ENCODE measurements around the gene TMEM209. TPM values are rescaled to one million over a fixed set of nuclear protein-coding genes. Genes with fewer than 3 reads are reported as not detected.
A peak's percentile ranks its signal among the peaks of the same experiment; 100 is the strongest.

TMEM209 gene
- total and polyA plus RNA-seq, 4 donors = 3.8 to 13.7 (median 8.6) TPM

DNA sequence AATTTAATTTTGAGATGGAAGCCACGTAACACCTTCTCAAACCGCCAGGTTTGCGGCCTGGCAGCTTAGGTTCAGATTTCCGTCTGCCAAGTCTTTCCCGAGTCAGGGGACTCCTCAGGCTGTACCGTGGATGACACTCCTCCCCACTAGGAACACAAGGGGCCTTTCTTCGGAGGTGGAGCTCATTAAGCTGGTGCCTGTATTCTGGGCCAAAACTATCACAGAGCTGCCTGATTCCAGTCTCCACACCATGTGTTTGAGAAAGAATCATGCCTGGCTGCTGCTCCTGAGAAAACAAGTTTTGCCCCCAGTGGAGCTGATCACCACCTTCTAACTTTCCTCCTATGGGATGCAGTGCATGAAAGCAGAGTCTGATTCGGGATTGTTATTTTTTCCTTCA, 44.8 kb downstream of the TMEM209 start:
- no peak for ATAC-seq (ENCODE audit: low FRiP score)
- Histone ChIP-seq H3K27ac (ENCODE audit: low read depth in 1 of 2, low read length in 2 of 2) (no peak overlapping the region), H3K4me1 (ENCODE audit: control insufficient read depth in 1 of 2, insufficient read depth in 2 of 2, low read length in 2 of 2) (no peaks in the 10 kb centered on the region), H3K9me3 (ENCODE audit: control insufficient read depth, low read length) (peaks cover 3% of the 10 kb centered on the region), H3K36me3 (ENCODE audit: control insufficient read depth in 1 of 2, insufficient read depth in 2 of 2, low read length in 1 of 2) (peaks cover 4 to 5% of the 10 kb centered on the region in 2 donors), H3K27me3 (ENCODE audit: control insufficient read depth in 1 of 2, insufficient read depth in 2 of 2, low read length in 1 of 2) (no peaks in the 10 kb centered on the region), H3K4me3 (ENCODE audit: low read length in 2 of 2) (no peak overlapping the region)
- WGBS, 2 donors = 86 to 91% methylated on average over 8 of the region's 8 CpGs
- no peak for DNase-seq
- intact Hi-C loops (cut with DNase I) = no loop called here

DNA sequence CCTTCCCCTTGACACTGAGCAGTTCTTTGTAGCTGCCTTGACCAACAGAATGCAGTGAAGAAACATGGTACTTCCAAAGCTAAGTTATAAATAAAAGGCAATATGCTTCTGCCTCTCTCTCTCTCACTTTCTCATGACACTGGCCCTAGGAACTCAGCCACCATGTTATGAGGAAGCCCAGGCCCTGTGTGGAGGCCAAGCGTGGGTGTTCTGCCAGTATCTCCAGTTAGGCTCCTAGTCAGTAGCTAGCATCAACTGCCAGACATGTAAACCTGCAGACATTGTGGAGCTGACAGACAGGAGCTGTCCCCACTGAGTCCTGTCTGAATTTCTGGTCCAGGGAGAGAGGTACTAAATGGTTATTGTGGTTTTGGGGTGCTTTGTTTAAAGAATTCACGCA, 45.2 kb downstream of the TMEM209 start:
- H3K4me3 ChIP-seq (ENCODE audit: low read length in 2 of 2) = no peak overlapping the region
- 95 to 98% methylated on average over 2 of the region's 2 CpGs for whole genome bisulfite sequencing, 2 donors
- intact Hi-C loops (cut with DNase I) = no loop called here
- ATAC-seq (ENCODE audit: low FRiP score) (no peak), DNase-seq (no peak)
- no peaks in the 10 kb centered on the region for H3K4me1 ChIP-seq (ENCODE audit: control insufficient read depth in 1 of 2, insufficient read depth in 2 of 2, low read length in 2 of 2)
- H3K27me3 ChIP-seq (ENCODE audit: control insufficient read depth in 1 of 2, insufficient read depth in 2 of 2, low read length in 1 of 2) = no peaks in the 10 kb centered on the region
- H3K36me3 ChIP-seq (ENCODE audit: control insufficient read depth in 1 of 2, insufficient read depth in 2 of 2, low read length in 1 of 2) = peaks cover 4 to 5% of the 10 kb centered on the region in 2 donors
- no peak overlapping the region for H3K27ac ChIP-seq (ENCODE audit: low read depth in 1 of 2, low read length in 2 of 2)
- H3K9me3 ChIP-seq (ENCODE audit: control insufficient read depth, low read length) = peaks cover 3% of the 10 kb centered on the region

DNA sequence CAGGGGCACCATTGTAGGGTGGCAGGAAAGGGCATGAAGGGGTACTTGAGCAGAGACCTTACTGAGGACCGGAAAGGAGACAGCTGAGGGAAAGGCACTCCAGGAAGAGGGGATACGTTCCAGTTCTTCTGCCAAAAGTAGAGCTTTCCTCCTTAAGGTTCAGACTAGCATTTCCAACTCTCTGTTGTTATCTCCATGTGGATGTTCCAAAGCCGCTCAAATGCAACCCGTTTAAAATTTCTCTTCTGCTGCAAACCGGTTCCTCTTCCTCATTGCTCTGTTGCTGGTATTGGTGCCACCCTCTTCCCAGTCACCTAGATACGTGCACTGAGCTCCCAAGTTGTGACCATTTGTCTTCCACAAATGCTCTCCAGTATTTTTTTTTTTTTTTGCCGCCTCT, 47.5 kb downstream of the TMEM209 start:
- H3K9me3 ChIP-seq (ENCODE audit: control insufficient read depth, low read length) = peaks cover 3% of the 10 kb centered on the region
- H3K4me3 ChIP-seq (ENCODE audit: low read length in 2 of 2) = no peak overlapping the region
- intact Hi-C loops (cut with DNase I) = no loop called here
- no peak for ATAC-seq (ENCODE audit: low FRiP score)
- WGBS, 2 donors = 88 to 93% methylated on average over 7 of the region's 7 CpGs
- no peak for DNase-seq
- no peaks in the 10 kb centered on the region for H3K4me1 ChIP-seq (ENCODE audit: control insufficient read depth in 1 of 2, insufficient read depth in 2 of 2, low read length in 2 of 2)
- H3K36me3 ChIP-seq (ENCODE audit: control insufficient read depth in 1 of 2, insufficient read depth in 2 of 2, low read length in 1 of 2) = peaks cover 0 to 3% of the 10 kb centered on the region in 2 donors
- no peak overlapping the region for H3K27ac ChIP-seq (ENCODE audit: low read depth in 1 of 2, low read length in 2 of 2)
- no peaks in the 10 kb centered on the region for H3K27me3 ChIP-seq (ENCODE audit: control insufficient read depth in 1 of 2, insufficient read depth in 2 of 2, low read length in 1 of 2)

DNA sequence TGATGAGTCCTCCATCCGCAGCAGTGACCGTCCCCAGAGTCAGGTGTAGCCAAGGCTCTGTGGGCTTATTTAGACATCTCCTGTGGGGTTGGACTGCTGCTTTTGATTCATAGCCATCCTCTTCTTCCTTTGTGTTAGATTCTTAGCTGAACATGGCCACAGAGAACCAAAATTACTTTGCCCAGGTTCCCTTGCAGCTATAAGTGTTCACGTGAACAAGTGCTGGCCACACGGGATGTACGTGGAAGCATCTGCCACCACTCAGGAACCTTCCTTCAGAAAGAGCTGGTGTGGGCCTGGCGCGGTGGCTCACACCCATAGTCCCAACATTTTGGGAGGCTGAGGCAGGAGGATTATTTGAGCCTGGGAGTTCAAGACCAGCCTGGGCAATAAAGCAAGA, 49.1 kb downstream of the TMEM209 start:
- no peaks in the 10 kb centered on the region for H3K4me1 ChIP-seq (ENCODE audit: control insufficient read depth in 1 of 2, insufficient read depth in 2 of 2, low read length in 2 of 2)
- no peak overlapping the region for H3K4me3 ChIP-seq (ENCODE audit: low read length in 2 of 2)
- H3K27me3 ChIP-seq (ENCODE audit: control insufficient read depth in 1 of 2, insufficient read depth in 2 of 2, low read length in 1 of 2) = no peaks in the 10 kb centered on the region
- 98% methylated on average over 7 of the region's 7 CpGs for WGBS, 2 donors
- peaks cover 3% of the 10 kb centered on the region for H3K9me3 ChIP-seq (ENCODE audit: control insufficient read depth, low read length)
- H3K27ac ChIP-seq (ENCODE audit: low read depth in 1 of 2, low read length in 2 of 2) = no peak overlapping the region
- H3K36me3 ChIP-seq (ENCODE audit: control insufficient read depth in 1 of 2, insufficient read depth in 2 of 2, low read length in 1 of 2) = no peaks in the 10 kb centered on the region
- ATAC-seq (ENCODE audit: low FRiP score) = no peak
- intact Hi-C loops (cut with DNase I) = no loop called here
- no peak for DNase-seq

DNA sequence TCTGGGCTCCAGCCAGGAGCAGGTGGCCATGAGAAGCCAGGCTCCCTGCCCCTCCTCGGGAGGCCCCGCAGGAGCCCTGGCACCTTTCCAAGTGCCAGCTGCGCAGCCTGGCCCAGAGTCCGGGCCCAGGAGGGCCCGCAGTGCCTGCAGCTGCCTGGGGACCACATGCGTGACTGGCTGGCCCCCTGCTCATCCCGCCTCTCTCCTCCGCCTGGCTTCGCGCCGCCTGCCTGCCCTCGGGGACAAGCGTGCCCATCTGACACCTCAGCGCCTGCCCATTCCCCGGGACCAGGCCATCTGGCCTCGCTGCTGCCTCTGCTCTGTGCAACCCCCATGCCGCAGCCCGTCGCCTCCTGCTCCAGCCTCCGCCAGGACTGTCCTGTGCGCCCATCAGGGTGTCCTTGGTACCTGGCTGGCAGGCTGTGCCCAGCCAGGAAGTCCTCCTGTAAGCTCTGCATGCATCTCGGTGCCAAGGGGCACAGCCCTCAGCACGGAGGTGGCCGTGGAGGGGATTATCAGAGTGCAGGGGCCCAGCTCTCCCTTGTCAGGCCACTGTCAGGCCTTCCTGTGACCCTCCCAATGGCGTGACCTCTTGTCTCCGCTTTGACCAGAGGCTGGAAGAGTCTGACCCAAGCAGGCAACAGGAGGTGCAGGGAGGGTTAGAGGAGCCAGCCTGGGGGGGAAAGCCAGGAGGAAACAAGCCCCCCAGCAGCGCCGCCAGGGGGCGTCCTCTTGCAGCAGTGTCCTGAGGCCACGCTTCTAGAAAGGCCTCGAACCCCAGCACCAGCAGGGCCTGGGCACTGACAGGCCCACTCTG, 50.5 kb downstream of the TMEM209 start:
- no peaks in the 10 kb centered on the region for H3K27me3 ChIP-seq (ENCODE audit: control insufficient read depth in 1 of 2, insufficient read depth in 2 of 2, low read length in 1 of 2)
- H3K27ac ChIP-seq (ENCODE audit: low read depth in 1 of 2, low read length in 2 of 2) = no peak overlapping the region
- ATAC-seq (ENCODE audit: low FRiP score) (no peak), DNase-seq (no peak)
- intact Hi-C loops (cut with DNase I) = no loop called here
- H3K36me3 ChIP-seq (ENCODE audit: control insufficient read depth in 1 of 2, insufficient read depth in 2 of 2, low read length in 1 of 2) = no peaks in the 10 kb centered on the region
- H3K4me1 ChIP-seq (ENCODE audit: control insufficient read depth in 1 of 2, insufficient read depth in 2 of 2, low read length in 2 of 2) = no peaks in the 10 kb centered on the region
- no peak overlapping the region for H3K4me3 ChIP-seq (ENCODE audit: low read length in 2 of 2)
- 67 to 68% methylated on average over 31 of the region's 31 CpGs for WGBS, 2 donors
- peaks cover 3% of the 10 kb centered on the region for H3K9me3 ChIP-seq (ENCODE audit: control insufficient read depth, low read length)

DNA sequence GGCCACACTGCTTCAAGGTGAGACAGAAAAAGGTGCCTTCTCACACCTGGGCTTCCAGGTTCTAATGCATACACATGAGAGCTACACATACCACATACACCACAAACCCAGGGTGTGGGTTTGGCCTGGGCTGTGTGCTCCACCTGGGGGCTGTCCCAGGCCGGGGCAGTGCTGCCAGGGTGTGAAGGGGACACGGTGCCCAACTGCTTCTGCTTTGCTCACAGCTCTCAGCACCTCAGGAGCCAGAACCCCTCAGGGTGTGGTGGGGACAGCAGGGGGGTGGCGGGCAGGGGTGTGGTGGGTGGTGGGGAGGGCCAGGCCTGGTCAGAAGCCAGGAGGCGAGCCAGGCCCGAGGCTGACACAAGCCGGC, 51.1 kb downstream of the TMEM209 start:
- intact Hi-C loops (cut with DNase I) = no loop called here
- Histone ChIP-seq H3K4me3 (ENCODE audit: low read length in 2 of 2) (no peak overlapping the region), H3K27ac (ENCODE audit: low read depth in 1 of 2, low read length in 2 of 2) (no peak overlapping the region), H3K27me3 (ENCODE audit: control insufficient read depth in 1 of 2, insufficient read depth in 2 of 2, low read length in 1 of 2) (no peaks in the 10 kb centered on the region), H3K9me3 (ENCODE audit: control insufficient read depth, low read length) (peaks cover 3% of the 10 kb centered on the region), H3K36me3 (ENCODE audit: control insufficient read depth in 1 of 2, insufficient read depth in 2 of 2, low read length in 1 of 2) (no peaks in the 10 kb centered on the region), H3K4me1 (ENCODE audit: control insufficient read depth in 1 of 2, insufficient read depth in 2 of 2, low read length in 2 of 2) (no peaks in the 10 kb centered on the region)
- 19 to 27% methylated on average over 5 to 6 of the region's 6 CpGs for WGBS, 2 donors
- ATAC-seq (ENCODE audit: low FRiP score) (no peak), DNase-seq (no peak)

DNA sequence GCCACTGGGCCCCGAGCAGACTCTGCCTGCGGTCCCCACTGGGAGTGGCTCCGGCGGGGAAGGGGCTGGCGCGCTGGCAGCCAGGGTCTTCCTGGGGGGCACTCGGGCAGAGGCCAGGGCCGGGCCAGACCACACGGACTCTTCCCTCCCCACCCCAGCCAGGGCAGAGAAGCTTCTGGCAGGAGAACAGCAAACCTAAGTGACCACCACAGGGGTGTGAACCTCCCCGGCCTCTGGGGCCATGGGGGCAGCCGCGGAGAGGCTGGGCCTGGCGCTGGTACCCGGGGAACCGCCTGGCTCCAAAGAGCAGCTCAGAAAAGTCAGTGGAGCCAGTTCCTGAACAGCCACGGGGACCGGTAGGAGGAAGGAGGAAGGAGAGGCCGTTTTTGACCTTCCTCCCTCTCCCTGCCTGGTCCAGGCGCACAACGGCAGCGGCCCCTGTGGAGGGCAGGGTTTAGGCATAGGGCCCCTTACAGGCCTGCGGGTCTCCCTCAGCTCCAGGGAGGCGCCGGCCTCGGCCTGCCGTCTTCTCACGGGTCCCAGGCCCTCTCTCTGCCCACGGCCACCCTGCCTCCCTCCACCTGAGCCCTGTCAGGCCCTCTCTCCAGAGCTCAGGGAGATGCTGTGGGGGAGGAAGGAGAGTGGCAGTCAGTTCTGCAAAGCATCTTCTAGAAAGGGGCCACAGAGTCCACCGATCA, 51.8 kb downstream of the TMEM209 start:
- H3K27me3 ChIP-seq (ENCODE audit: control insufficient read depth in 1 of 2, insufficient read depth in 2 of 2, low read length in 1 of 2) = no peaks in the 10 kb centered on the region
- H3K4me3 ChIP-seq (ENCODE audit: low read length in 2 of 2) = no peak overlapping the region
- H3K36me3 ChIP-seq (ENCODE audit: control insufficient read depth in 1 of 2, insufficient read depth in 2 of 2, low read length in 1 of 2) = no peaks in the 10 kb centered on the region
- WGBS, 2 donors = 76 to 81% methylated on average over 26 to 29 of the region's 29 CpGs
- intact Hi-C loops (cut with DNase I) = no loop called here
- DNase-seq = no peak
- H3K9me3 ChIP-seq (ENCODE audit: control insufficient read depth, low read length) = peaks cover 3% of the 10 kb centered on the region
- peak; percentile 38 for ATAC-seq (ENCODE audit: low FRiP score)
- H3K4me1 ChIP-seq (ENCODE audit: control insufficient read depth in 1 of 2, insufficient read depth in 2 of 2, low read length in 2 of 2) = no peaks in the 10 kb centered on the region
- no peak overlapping the region for H3K27ac ChIP-seq (ENCODE audit: low read depth in 1 of 2, low read length in 2 of 2)

DNA sequence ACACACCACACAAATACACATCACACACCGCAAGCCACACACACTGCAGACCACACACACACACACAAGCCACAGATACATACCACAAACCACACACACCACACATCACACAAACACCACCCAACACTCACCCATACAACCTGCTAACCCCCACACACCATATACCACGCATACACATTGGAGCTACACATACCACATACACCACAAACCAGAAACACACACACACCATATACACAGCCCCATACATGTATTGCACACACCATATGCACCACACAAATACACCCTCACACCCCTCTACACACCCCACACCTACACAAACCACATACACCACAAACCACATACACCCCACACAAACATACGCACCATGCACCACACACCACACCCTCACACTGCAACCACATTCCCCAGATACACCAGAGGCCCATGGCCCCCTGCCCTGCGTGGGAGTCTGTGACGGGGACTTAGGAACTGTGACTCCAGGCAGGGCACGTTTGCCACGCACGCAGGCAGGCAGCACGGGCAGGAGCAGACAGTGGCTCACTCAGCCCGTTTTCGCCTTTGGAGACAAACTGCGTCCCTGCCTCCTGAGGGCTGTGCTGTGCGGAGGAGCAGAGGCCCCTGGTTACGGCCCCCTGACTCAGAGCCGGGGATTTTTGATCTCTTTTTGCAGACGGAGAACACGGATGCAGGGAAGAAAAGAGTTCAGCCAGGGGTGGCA, 52.6 kb downstream of the TMEM209 start:
- DNase-seq = peak in 1 of 2 donors; percentile 75
- H3K27me3 ChIP-seq (ENCODE audit: control insufficient read depth in 1 of 2, insufficient read depth in 2 of 2, low read length in 1 of 2) = no peaks in the 10 kb centered on the region
- WGBS, 2 donors = 69 to 78% methylated on average over 17 of the region's 17 CpGs
- H3K9me3 ChIP-seq (ENCODE audit: control insufficient read depth, low read length) = peaks cover 3% of the 10 kb centered on the region
- no peaks in the 10 kb centered on the region for H3K4me1 ChIP-seq (ENCODE audit: control insufficient read depth in 1 of 2, insufficient read depth in 2 of 2, low read length in 2 of 2)
- no peak overlapping the region for H3K4me3 ChIP-seq (ENCODE audit: low read length in 2 of 2)
- H3K36me3 ChIP-seq (ENCODE audit: control insufficient read depth in 1 of 2, insufficient read depth in 2 of 2, low read length in 1 of 2) = no peaks in the 10 kb centered on the region
- ATAC-seq (ENCODE audit: low FRiP score) = no peak
- intact Hi-C loops (cut with DNase I) = no loop called here
- no peak overlapping the region for H3K27ac ChIP-seq (ENCODE audit: low read depth in 1 of 2, low read length in 2 of 2)
